T47D (cell line): ENCODE measurements around the gene OTOP1.
"Not testable (repeated sequence)": the region's sequence is repeated elsewhere in the genome, so short reads cannot be mapped to it uniquely, and the experiment has no call there.

Source experiments
- DNase-seq, 2 experiments: peaks; one replicate each; pipeline versions ENCODE4 v3.0.0 to v3.0.0-alpha.2; 2011 to 2012; ENCODE audit warnings: low read depth in 1 of 2, low spot score in 1 of 2
- in situ Hi-C: cut with HindIII; loops from 2 replicates; pipeline ENCODE4 v1.10.0; 2016; ENCODE audit warnings: low sequenced_read_pairs, low pct_unique_long_range_greater_than_20kb

The OTOP1 gene

GRCh38 chr4:4162186-4162585 is 64.5 kb downstream of the OTOP1 start:
- in situ Hi-C loops = not testable (repeated sequence)
- peak in 1 of 2 experiments; percentile 62 for DNase-seq

DNA sequence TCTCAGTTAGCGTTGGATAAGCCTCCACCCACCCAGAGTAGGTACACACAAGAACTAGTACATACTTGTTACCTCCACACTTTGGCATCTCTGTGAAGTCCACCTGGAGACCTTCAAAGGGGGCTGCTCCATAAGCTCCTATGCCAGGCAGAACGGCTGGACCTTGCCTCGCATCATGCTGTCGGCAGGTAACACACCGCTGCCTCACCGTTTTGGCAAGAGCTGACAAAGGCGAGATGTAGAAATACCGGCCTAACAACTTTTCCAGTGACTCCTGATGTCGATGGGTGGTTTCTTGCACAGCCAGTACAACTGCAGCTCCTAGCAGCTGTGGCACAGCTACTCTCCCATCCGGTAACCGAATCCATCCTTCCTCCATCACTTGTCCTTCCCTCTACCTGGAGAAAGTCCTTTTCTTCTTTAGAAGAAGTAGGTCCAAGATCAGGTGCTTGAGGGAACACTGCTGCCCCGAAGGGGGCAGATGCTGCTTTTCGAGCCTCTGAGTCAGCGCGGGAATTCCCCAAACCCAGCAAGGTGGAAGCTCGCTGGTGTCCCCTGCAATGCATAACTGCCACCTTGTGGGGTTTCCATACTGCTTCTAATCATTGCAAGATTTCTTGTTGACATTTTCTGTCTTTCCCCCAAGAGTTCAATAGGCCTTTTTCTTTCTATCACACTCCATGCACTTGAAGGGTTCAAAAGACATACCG is 65.6 kb downstream of the OTOP1 start:
- peak in 1 of 2 experiments; percentile 82 for DNase-seq
- in situ Hi-C loops = not testable (repeated sequence)

- DNase-seq = peak; percentile 23 to 67
- in situ Hi-C loops = not testable (repeated sequence)
These were observed 81.1 kb downstream of the OTOP1 start for GRCh38 chr4:4145622-4146021.

GRCh38 chr4:4143376-4143775 is 83.4 kb downstream of the OTOP1 start:
- DNase-seq, in situ Hi-C loops: not testable (repeated sequence)

DNA sequence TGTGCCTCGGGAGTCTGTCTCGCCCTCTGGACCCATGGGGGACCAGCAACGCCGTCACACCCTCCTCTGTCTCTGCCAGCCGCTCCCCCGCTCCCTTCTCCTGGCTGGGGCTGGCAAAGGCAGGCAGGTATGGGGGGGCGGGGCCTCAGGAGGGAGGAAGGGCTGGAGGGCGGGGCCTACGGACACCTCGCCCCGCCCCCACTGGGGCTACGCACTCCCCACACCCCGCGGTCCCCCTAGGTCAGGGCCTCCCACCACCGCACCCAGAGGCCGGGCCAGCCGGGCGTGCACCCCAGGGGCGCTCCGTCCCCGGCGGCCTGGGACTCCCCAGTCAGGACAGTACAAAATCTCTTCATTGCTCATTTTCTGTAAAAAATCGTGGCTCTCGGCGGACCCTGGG is 84.0 kb downstream of the OTOP1 start:
- in situ Hi-C loops, DNase-seq: not testable (repeated sequence)

GRCh38 chr4:4141186-4141585 is 85.5 kb downstream of the OTOP1 start:
- in situ Hi-C loops, DNase-seq: not testable (repeated sequence)
